Measurements from ENCODE around the gene ZKSCAN2.

ZKSCAN2 gene

GRCh38 chr16:25222959-25223358 lies 34.7 kb downstream of the ZKSCAN2 start:
- no peak for ATAC-seq

- ATAC-seq = no peak
These were observed 38.4 kb downstream of the ZKSCAN2 start for GRCh38 chr16:25219070-25219737.

GRCh38 chr16:25217921-25218320 lies 39.7 kb downstream of the ZKSCAN2 start:
- no peak for ATAC-seq

- ATAC-seq = no peak
These were observed 40.5 kb downstream of the ZKSCAN2 start for GRCh38 chr16:25217112-25217511.

- ATAC-seq = no peak
These were observed 43.8 kb downstream of the ZKSCAN2 start for GRCh38 chr16:25213709-25214397.

GRCh38 chr16:25212636-25213035 lies 45.0 kb downstream of the ZKSCAN2 start:
- ATAC-seq = no peak

GRCh38 chr16:25210758-25211157 lies 46.9 kb downstream of the ZKSCAN2 start:
- ATAC-seq = no peak

GRCh38 chr16:25199457-25199856 lies 58.2 kb downstream of the ZKSCAN2 start:
- no peak for ATAC-seq

GRCh38 chr16:25198021-25198420 lies 59.6 kb downstream of the ZKSCAN2 start:
- no peak for ATAC-seq

GRCh38 chr16:25194273-25194878 lies 63.3 kb downstream of the ZKSCAN2 start:
- no peak for ATAC-seq

- no peak for ATAC-seq
These were observed 65.5 kb downstream of the ZKSCAN2 start for GRCh38 chr16:25192096-25192495.

- no peak for ATAC-seq
These were observed 68.3 kb downstream of the ZKSCAN2 start for GRCh38 chr16:25189305-25189704.

GRCh38 chr16:25187491-25187795 lies 70.2 kb downstream of the ZKSCAN2 start:
- ATAC-seq = no peak

Data from activated CD4-positive, CD25-positive, alpha-beta regulatory T cell treated with anti-CD3 and anti-CD28 coated beads, Interleukin-2, amount 50 U/mL, for 24 hours (primary cell).